RKO (cell line): ENCODE measurements around the gene SCYGR4.
A peak's percentile ranks its signal among the peaks of the same experiment; 100 is the strongest.

ENCODE experiments used
- DNase-seq: peaks from one replicate; pipeline ENCODE4 v3.0.0-alpha.2; 2016; ENCODE audit warnings: low spot score

Gene SCYGR4

DNA sequence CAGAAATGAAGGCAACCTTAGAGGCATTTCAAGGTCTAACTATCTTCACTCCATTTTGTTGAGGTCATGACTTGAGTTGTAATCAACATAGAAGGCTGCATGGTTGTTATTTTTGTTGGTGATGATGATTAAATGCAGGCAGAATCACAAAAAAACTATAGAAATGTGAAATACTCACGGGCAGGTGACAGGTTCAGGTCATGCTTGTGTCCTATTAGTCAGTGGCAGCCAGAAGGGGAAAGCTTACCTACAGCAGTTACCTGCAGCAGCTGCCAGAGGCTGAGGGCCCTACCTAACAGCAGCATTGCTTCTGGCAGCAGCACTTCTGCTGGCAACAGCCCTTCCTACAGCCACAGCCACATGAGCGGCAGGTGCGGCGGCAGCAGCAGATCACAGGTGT, 3.1 kb upstream of the SCYGR4 start:
- no peak for DNase-seq

DNA sequence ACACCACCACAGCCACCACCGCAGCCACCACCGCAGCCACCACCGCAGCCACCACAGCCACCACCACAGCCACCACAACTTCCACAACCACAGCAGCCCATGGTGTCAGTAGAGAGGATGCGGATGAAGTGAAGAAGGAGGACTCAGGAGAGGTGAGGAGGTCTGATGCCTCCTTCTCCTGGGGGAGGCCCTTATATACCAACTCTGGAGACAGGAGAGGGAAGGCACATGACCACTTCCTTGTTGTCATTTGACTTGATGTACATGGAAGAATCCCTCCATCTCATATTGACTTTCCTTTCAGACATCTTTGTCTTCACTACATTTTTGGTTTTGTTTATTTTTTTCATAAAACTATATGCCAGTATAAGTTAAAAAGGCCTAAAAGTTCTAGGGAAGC, 2.6 kb upstream of the SCYGR4 start, which contains the start of gene SCYGR3:
Gene SCYGR3 (minus strand): TSS at position 101 of the 400 bp plus-strand sequence. CDS start 0 bp downstream, at position 101.
- no peak for DNase-seq

DNA sequence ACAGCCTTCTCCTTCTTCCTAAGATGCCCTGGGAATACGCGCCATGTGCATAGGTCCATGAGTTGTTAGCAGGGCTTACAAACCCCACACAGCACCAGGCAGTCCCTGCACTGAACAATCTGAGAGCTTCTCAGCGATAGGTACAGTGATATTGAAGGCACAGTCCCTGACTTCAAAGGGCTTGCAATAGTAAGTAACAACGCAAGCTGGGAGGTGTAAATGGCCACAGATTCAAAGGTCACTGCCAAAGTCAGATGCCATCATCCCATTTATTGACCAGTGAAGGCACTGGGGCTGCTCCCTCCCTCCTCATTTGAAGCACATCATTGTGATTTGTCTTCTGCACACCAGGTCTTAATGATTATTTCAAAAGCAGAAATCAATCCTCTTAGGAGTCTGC, 2.1 kb upstream of the SCYGR4 start:
- DNase-seq = no peak

DNA sequence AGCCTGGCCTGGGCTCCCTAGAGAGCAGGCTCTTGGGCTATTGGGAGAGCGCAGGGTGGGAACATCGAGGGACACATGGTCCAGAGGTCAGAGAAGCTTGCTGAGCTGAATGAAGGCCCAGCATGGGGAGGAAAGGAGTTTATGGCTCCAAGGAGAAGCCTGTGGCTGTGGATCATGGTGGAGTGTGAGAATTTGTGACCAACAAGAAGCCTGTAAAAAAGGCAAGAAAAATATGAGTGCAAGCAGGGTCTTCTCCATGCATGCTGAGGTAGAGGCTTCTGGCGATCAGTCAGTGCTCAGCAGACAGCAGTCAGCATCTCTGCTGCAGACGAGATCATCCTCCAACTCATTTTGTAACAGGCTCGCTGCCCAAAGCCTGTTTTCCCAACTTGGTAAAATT, 1.4 kb upstream of the SCYGR4 start:
- no peak for DNase-seq

DNA sequence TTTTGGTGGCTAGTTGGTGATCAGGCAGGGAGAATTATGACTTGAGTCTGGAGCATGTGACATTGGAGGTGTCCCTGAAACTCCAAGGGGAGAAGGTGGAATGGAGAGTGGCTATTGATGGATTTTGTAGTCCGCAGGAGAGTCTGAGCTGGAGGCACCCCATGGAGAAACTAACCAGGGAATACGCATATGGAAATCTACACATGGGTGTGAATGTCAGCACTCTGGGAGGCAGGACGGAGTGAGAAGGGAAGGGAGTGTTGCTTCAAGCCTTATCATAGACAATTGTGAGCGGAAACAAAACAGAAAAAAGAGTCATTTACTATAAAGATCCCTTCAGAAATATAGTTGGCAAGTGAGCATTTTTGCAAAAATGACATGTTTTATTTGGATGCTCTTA, 667 bp upstream of the SCYGR4 start:
- no peak for DNase-seq

DNA sequence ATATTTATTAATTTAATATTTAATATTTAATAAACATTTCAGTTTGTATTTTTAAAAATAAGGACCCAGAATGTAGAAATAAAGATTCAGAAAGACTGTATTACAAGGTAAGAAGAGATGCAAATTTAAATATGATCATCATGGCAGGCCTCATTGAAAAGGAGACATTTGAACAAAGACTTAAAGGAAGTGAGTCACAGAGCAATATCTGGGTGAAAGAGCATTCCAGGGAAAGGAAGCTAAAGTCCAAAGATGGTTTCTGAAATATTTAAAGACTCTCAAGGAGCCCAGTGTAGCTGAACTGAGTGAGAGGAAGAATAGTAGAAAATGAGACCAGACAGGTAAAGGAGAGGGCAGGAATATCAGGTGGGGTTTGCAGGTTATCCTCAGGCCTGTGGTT, 5.9 kb downstream of the SCYGR4 start:
- peak; percentile 37 for DNase-seq

DNA sequence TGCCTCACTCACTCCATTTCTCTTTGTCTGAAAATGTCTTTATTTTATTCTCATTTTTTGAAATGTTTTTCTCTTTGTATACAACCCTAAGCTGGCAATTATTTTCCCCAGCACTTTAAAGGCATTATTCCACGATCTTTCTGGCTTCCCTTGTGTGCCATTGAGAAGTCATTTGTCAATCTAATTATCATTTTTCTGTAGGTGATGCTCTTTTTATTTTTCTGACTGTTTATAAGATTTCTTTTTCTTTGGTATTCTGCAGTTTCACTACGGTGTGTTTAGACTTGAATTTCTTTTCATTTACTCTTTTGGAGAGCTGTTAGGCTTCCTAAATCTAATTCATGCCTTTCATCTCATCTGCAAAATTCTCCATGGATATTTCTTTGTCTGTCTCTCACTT, 8.1 kb downstream of the SCYGR4 start:
- no peak for DNase-seq

DNA sequence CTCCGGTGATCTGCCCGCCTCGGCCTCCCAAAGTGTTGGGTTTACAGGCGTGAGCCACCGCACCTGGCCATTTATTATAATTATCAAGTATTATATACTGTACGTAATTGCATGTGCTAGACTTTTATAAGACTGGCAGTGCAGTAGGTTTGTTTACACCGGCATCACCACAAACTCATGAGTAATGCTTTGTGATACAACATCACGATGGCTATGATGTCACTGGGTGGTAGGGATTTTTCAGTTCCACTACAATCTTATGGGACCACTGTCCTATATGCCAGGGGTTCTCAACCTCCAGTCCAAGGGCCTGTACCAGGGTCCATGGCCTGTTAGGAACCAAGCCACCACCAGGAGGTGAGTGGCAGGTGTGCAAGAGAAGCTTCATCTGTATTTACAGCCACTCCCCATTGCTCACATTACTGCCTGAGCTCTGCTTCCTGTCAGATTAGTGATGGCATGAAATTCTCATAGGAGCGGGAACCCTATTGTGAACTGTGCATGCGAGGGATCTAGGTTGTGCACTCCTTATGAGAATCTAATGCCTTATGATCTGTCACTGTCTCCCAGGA, 9.4 kb downstream of the SCYGR4 start:
- no peak for DNase-seq

DNA sequence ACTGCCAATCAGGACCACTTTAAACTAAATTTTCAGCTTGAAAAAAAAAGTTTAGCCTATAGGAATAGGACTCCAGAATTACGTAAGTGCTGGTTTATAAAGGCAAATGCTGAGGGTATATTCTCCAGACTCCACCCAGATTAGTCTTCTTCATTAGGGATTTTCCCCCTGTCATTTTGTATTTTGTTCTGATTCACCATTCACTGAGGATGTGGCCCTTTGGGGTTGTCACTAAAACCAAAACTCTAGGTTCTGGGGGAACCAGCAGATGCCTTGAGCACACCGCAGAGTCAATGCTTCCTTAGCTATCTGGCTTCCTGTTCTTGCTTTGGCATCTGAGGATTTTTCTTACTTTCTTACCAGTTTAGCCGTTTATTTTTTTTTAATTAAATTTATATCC, 10.5 kb downstream of the SCYGR4 start:
- no peak for DNase-seq

DNA sequence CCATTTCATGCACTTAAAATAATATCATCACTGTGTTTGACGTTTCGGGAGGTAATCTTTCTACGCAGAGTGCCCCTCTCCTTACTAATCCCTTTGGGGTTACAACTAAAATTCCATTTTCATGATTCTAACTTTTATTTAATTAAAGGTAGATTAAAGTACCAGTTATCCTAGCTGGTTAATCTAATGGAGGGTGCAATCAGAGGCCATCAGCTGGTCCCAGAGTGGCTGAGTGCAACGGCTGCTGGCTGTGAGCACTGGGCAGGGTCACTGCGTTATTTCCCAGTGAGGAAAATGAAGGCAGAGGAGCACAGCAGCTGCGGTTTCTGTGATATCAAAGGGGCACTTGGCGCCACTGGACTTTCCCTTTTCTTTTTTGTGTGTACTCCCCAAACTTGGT, 12.1 kb downstream of the SCYGR4 start:
- no peak for DNase-seq

DNA sequence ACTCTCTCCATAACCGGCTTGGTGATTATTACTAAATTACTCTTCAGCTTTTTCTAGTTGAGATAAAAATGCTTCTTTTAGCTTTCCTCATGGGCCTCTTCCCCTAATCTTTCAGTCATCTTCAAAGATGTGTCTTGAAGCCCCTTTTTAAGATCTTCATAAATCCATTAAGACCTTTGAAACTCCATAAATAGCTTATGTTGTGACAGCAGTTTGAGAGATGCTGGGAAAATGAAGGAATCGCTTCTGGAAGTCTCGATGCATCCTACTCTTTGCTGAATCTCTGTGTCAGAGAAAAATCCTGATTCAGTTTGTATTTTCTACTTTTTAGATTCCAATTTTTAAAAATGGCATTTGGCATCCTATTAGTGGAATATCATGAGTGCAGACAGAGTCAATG, 13.0 kb downstream of the SCYGR4 start:
- no peak for DNase-seq

DNA sequence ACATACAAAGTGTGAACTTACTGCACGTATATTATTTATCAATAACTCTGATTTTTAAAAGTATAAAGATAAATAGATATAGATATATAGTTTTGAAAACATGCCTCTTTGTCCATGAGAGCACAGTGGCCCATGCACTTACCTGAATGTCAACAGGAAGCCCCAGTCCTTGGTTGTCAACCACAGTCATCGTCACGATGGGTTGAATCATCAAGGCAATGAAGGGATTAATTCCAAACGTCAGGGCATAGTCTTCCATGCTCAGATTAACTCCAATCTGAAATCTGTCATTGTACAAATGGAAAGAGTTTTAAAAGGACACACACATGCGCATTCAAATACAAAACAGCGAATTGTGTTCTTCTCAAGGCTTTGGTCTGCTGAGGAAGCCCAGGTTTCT, 15.5 kb downstream of the SCYGR4 start:
- DNase-seq = no peak

DNA sequence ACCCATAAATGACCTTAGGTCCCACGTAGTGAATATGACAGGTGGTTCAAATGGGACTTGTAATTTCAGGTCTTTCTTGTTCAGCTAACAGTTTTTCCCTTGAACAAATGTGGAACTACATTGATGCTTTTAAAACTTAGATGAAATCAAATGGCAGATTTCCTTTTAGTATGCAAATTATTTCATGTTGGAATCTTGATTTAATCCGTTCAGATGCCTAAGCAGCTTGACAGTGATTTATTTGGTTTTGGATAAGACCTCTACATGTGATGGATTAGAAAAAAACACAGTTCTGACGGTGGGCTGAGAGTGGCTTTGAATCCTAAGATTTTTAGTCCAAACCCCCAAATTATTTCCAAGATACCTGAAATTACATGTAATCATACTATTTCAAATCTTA, 16.9 kb downstream of the SCYGR4 start:
- DNase-seq = no peak

DNA sequence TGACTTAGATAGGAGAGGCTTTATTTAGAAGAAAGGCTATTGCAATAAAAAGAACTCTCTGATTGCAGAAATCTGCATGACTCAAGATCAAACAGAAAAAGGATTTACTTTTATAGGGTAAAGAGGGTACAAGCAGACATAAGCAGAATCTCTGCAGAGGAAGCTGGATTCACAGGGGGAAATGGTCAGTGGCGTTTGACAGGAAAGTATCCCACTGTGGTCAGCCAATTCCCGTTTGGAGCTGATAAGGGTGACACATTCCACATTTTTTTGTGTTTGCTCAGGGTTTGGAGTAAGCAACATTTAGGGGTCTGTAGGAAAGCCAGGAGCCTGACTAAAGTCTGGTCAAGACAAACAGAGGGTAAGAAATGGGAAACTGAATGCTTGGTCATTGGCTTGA, 25.4 kb downstream of the SCYGR4 start:
- no peak for DNase-seq

DNA sequence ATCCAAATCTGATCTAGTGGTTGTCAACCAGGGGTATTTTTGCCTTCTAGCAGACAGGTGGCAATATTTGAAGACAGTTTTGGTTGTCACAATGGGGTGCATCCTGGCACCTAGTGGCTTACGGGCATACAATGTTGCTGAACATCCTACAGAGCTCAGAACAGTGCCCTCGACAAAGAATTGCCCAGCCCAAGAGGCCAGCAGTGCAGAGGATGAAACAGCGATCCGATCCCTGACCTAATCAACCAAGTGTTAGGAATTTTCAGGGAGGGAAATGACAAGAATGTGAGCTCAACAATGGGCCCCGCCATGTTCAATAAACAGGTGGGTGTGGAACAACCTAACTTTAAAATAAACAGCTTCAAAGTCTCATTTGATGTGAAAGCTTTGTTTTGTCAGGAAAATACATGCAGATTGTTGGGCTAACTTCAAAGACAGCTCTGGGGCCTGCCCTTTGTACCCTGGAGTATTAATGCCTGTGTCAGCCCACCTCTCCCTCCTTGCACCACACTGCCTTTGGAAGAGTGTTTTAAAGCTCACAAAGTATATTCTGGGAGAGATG, 26.8 kb downstream of the SCYGR4 start:
- no peak for DNase-seq

DNA sequence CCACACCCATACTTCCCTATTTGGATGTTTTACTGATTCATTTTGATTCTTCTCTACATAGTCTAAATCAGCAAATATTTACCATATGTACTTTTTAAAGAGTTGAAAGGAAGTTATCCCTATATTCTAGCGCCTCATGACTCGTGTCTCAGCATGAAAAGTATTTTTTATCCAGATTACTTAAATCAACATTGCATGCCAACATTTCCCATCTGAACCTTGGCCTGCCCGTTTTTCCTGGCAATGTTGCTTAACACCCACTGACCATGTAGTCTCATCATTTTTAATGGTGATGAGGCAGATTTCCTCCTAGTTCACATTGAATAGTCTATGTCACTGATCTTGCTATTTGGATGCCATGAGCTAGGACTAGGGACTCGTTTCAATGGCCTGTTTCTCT, 36.1 kb downstream of the SCYGR4 start:
- DNase-seq = no peak

DNA sequence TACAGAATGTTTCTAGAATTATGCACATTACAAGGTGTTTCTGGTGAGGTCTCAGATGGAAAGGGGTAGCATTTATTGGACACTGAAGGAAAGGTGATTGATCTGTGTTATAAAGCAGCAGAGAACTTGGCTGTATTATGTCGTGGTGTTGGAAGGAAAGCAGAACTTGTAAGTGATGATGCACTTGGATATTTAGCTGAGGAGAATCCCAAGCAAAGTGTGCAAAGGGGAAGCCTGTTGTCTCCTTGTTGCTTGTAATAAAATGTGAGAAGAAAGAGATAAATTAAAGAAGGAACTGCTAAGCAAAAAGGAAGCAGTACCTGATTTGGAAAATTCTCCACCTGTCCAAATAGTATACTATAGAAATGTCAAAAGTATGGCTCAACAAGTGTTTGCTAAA, 37.1 kb downstream of the SCYGR4 start:
- DNase-seq = no peak

DNA sequence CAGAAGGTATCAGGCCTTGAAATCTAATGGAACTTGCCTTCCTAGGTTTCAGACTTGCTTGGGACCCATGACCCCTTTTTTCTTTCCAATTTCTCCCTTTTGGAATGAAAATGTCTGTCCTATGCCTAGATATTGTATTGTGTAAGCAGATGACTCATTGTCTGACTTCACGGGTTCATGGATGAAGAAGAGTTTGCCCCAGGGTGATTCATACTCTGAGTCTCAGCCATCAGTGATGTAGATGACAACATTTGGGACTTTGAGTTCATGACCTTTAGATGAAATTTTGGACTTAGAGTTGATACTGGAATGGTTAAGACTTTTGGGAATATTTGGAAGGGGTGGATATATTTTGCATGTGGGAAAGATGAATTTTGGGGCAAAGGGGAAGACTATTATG, 38.2 kb downstream of the SCYGR4 start:
- peak; percentile 87 for DNase-seq

DNA sequence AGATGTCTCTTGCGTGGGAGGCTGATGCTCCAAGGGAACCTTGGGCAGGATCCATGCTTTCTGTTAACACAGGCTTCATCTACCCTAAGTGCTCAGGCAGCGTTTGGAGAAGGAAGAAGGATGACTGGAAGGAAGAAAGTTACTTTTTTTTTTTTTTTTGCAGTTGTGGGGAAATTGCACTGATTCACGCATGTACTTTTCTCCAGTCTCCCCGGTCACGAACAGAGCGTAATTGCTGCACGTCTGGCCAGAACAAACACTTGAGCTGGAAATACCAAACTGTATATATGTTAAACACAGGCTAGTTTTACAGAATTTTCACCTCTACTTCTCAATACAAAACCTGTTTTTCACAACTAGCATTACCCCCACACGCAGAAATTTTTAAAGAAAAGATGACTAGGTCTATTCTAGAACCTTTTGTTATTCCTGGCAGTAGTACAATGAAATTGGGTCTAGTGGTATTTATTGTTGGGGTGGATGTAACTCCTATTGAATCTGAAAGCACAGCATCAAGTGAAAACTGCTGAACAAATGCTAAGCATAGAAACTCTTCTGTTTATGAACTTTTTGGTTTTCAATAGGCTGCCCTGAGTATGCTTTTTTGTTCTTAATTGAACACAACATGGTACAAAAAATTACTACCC, 40.0 kb downstream of the SCYGR4 start:
- DNase-seq = no peak

DNA sequence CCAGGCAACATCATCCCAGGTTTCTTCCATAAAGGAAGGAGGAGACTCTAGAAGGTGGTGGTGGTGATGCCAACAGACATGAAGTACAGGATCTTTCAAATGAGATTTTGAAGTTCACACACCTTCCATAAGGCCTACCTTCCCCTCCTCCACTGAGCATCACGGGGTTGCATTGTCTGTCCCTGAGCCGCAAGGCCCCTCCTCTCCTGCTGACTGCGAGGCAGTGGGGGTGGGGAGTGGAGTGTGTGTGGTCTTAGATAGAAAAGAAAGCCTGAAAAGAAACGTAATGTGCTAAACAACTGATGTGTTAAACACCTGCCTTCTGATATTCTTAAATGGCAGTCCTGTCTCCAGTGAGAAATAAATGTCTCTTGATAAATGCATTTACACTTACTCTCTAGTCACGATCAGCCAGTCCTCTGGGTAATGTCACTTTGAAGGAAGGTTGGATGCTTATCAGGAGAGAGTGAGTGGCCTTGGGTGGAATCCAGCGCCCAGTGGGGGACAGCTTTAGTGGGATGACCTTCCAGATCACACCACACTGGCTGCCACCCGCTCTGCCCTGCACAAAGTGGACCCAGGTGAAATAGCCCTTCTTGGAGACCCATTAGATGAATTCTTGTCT, 43.8 kb downstream of the SCYGR4 start:
- DNase-seq = no peak

DNA sequence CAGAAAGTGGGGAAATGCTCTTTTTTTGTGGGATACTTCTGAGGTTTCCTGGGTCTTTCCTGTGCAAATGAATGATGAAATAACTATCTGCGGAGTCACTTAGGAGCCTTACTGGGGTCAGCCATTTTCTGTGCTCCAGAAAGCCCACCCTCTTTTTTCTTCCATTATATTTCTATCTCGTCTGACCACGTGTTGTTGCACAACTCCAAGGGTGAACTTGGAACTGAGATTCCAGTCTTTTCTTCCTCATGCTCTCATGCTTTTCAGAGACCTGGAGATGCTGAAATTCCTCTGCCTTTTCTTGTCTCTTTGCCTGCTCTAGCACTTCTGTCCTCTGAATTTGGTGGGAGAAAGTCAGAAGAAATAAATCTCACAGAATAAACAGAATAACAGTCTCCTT, 44.5 kb downstream of the SCYGR4 start:
- no peak for DNase-seq

DNA sequence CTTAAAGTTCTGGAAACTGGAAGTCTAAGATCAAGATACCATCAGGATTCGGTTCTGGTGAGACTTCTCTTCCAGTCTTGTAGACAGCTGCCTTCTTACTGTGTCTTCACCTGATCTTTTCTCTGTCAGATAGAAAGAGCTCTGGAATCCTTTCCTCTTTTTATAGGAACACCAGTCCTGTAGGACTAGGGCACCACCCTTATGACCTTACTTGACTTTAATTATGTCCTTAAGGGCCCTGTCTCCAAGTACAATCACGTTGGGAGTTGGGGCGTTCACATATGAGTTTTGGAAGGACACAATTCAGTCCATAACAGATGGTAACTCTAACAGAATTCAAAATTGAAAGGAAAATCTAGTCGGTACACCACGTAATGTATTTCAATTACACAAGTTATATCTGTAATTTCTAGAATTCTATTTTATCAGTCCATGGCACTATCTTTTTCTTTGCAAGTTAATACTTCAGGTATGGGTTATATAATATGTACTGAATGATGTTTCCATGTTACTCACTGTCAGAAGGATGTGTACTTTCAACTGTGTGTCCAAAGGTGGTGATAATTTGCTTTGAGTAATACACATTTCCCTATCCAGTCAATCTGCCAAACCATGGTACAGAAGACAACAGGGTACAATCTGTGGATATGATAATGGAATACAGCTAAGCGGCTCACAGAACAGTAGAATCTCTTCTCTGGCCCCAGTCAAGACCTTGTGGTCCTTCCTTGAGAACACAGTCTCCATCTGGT, 48.1 kb downstream of the SCYGR4 start:
- no peak for DNase-seq
